Keratinocyte (primary cell): Measurements from ENCODE around the gene SLC9A3. TPM values are rescaled to one million over a fixed set of nuclear protein-coding genes. Genes with fewer than 3 reads are reported as not detected.

Source experiments
- DNase-seq: peaks from one replicate; pipeline ENCODE4 v3.0.0-alpha.2; 2011; ENCODE audit warnings: low read depth, missing footprints, low spot score
- FAIRE-seq: peaks from 2 replicates; lab custom pipeline; 2011; peaks lifted over from hg19 to GRCh38; lab: Jason Lieb, UNC
- H2AFZ ChIP-seq: 2 replicates; pipeline ENCODE4 v1.6.0; 2012; ENCODE audit warnings: low read length, control low read depth, inconsistent platforms; ENCODE audit not compliant: control insufficient read depth
- H3K27ac ChIP-seq: 2 replicates; pipeline ENCODE4 v1.5.1; 2011; ENCODE audit warnings: low read length; ENCODE audit not compliant: control insufficient read depth, insufficient read depth
- H3K27me3 ChIP-seq: 3 replicates; pipeline ENCODE4 v1.6.0; 2011; ENCODE audit warnings: low read length; ENCODE audit not compliant: control insufficient read depth, insufficient read depth; ENCODE audit errors: extremely low read depth
- H3K36me3 ChIP-seq, 2 experiments: 2 replicates in 1 of 2; 3 replicates in 1 of 2; pipeline ENCODE4 v1.5.1; 2011; ENCODE audit warnings: low read length in 2 of 2, mild to moderate bottlenecking in 1 of 2; ENCODE audit not compliant: control insufficient read depth in 2 of 2, insufficient read depth in 2 of 2; ENCODE audit errors: extremely low read depth in 1 of 2
- H3K4me1 ChIP-seq: 3 replicates; pipeline ENCODE4 v1.5.1; 2011; ENCODE audit warnings: low read length; ENCODE audit not compliant: control insufficient read depth, insufficient read depth; ENCODE audit errors: extremely low read depth
- H3K4me2 ChIP-seq: 3 replicates; pipeline ENCODE4 v1.6.0; 2011; ENCODE audit warnings: low read depth, low read length; ENCODE audit not compliant: control insufficient read depth, insufficient read depth; ENCODE audit errors: extremely low read depth
- H3K4me3 ChIP-seq, 3 experiments: fragments of 200-600 bp in 1 of 3; sonication (generic) in 1 of 3; 2 replicates in 2 of 3; 3 replicates in 1 of 3; pipeline ENCODE4 v1.5.1; 2011 to 2016; ENCODE audit warnings: low read length in 3 of 3, mild to moderate bottlenecking in 3 of 3, control low read depth in 2 of 3, inconsistent platforms in 1 of 3, low read depth in 1 of 3, mixed read lengths in 1 of 3, mixed run types in 1 of 3, moderate library complexity in 1 of 3; ENCODE audit not compliant: control insufficient read depth in 2 of 3, insufficient read depth in 2 of 3; ENCODE audit errors: extremely low read depth in 1 of 3
- H3K79me2 ChIP-seq: 2 replicates; pipeline ENCODE4 v1.6.0; 2012; ENCODE audit warnings: low read length; ENCODE audit not compliant: control insufficient read depth, insufficient read depth
- H3K9ac ChIP-seq: 3 replicates; pipeline ENCODE4 v1.6.0; 2011; ENCODE audit warnings: low read length; ENCODE audit not compliant: control insufficient read depth, insufficient read depth; ENCODE audit errors: extremely low read depth
- H3K9me1 ChIP-seq: 3 replicates; pipeline ENCODE4 v1.6.0; 2011; ENCODE audit warnings: low read length; ENCODE audit not compliant: control insufficient read depth, insufficient read depth; ENCODE audit errors: extremely low read depth
- H3K9me3 ChIP-seq: 2 replicates; pipeline ENCODE4 v1.5.1; 2012; ENCODE audit warnings: low read depth, low read length; ENCODE audit not compliant: control insufficient read depth
- H4K20me1 ChIP-seq: 3 replicates; pipeline ENCODE4 v1.6.0; 2011; ENCODE audit warnings: low read length; ENCODE audit not compliant: control insufficient read depth, insufficient read depth; ENCODE audit errors: extremely low read depth
- EZH2 ChIP-seq: IDR thresholded peaks from one replicate; pipeline ENCODE4 v1.6.1; 2012; ENCODE audit warnings: inconsistent platforms, mild to moderate bottlenecking, low read length, moderate library complexity
- dilution Hi-C: fragments of 300-500 bp; cut with MboI; formaldehyde crosslinking; loops from one replicate; pipeline ENCODE4 v1.7.0; 2020; ENCODE audit warnings: low sequenced_read_pairs; ENCODE audit not compliant: extremely low pct_ligation_motif_present
- polyA plus RNA-seq, 5 experiments: library from polyadenylated mRNA; depleted of rRNA in 3 of 5; stranded (reverse) in 3 of 5; stranded (forward) in 1 of 5; unstranded in 1 of 5; fragments of >200 nt; gene quantifications; 1 replicate in 1 of 5; 2 replicates in 3 of 5; 3 replicates in 1 of 5; pipeline versions ENCODE4 v1.2.1 to v1.2.3, GENCODE V29; 2011 to 2012; ENCODE audit warnings: missing spikeins in 2 of 5, low read depth in 1 of 5, low replicate concordance in 1 of 5
- TF ChIP-seq, protein P1 (sequence below), 3 experiments: IDR thresholded peaks in 1 of 3; conservative IDR thresholded peaks in 1 of 3; optimal IDR thresholded peaks in 1 of 3; 2 replicates in 2 of 3; 3 replicates in 1 of 3; pipeline versions ENCODE3 to v1.5.1; 2011; ENCODE audit warnings: low read length in 3 of 3, mild to moderate bottlenecking in 3 of 3, moderate library complexity in 2 of 3, control low read depth in 1 of 3, inconsistent platforms in 1 of 3; ENCODE audit not compliant: insufficient read depth in 2 of 3; ENCODE audit errors: extremely low read depth in 1 of 3

Gene SLC9A3
- polyA plus RNA-seq, 1 donor (not counting 4 experiments of a cell fraction or from before 2014, with no cell fraction given), result 0.55 TPM

GRCh38 chr5:489689-490080, 34.6 kb downstream of the SLC9A3 start:
- H3K9me3 ChIP-seq, result no peaks in the 10 kb centered on the region
- no peak for DNase-seq
- H3K9ac ChIP-seq, result no peak overlapping the region
- no peaks in the 10 kb centered on the region for H3K9me1 ChIP-seq
- TF ChIP-seq EZH2, result no peak
- TF ChIP-seq, protein P1, sequence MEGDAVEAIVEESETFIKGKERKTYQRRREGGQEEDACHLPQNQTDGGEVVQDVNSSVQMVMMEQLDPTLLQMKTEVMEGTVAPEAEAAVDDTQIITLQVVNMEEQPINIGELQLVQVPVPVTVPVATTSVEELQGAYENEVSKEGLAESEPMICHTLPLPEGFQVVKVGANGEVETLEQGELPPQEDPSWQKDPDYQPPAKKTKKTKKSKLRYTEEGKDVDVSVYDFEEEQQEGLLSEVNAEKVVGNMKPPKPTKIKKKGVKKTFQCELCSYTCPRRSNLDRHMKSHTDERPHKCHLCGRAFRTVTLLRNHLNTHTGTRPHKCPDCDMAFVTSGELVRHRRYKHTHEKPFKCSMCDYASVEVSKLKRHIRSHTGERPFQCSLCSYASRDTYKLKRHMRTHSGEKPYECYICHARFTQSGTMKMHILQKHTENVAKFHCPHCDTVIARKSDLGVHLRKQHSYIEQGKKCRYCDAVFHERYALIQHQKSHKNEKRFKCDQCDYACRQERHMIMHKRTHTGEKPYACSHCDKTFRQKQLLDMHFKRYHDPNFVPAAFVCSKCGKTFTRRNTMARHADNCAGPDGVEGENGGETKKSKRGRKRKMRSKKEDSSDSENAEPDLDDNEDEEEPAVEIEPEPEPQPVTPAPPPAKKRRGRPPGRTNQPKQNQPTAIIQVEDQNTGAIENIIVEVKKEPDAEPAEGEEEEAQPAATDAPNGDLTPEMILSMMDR (optimal IDR thresholded peaks at IDR 0.05 in 1 of 3, IDR thresholded peaks at IDR 0.05 in 1 of 3, conservative IDR thresholded peaks at IDR 0.05 in 1 of 3; ENCODE audit: extremely low read depth in 1 of 3, insufficient read depth in 2 of 3, low read length in 3 of 3), result no peak
- no peak for FAIRE-seq
- no peaks in the 10 kb centered on the region for H4K20me1 ChIP-seq
- dilution Hi-C loops, result no loop called here
- no peak overlapping the region for H2AFZ ChIP-seq
- H3K4me1 ChIP-seq, result no peaks in the 10 kb centered on the region
- H3K36me3 ChIP-seq, result no peaks in the 10 kb centered on the region
- no peaks in the 10 kb centered on the region for H3K79me2 ChIP-seq
- no peak overlapping the region for H3K4me3 ChIP-seq
- peaks cover 19% of the 10 kb centered on the region for H3K27me3 ChIP-seq
- H3K27ac ChIP-seq, result no peak overlapping the region
- H3K4me2 ChIP-seq, result no peak overlapping the region

GRCh38 chr5:488744-489688, 35.2 kb downstream of the SLC9A3 start:
- Histone ChIP-seq H3K9me3 (no peaks in the 10 kb centered on the region), H3K27ac (no peak overlapping the region), H3K36me3 (no peaks in the 10 kb centered on the region), H3K4me3 (no peak overlapping the region), H4K20me1 (no peaks in the 10 kb centered on the region), H3K79me2 (no peaks in the 10 kb centered on the region), H3K27me3 (peaks cover 23% of the 10 kb centered on the region), H3K4me2 (no peak overlapping the region), H3K9ac (no peak overlapping the region), H3K9me1 (no peaks in the 10 kb centered on the region), H2AFZ (no peak overlapping the region), H3K4me1 (no peaks in the 10 kb centered on the region)
- TF ChIP-seq EZH2, result no peak
- TF ChIP-seq, protein P1 (optimal IDR thresholded peaks at IDR 0.05 in 1 of 3, IDR thresholded peaks at IDR 0.05 in 1 of 3, conservative IDR thresholded peaks at IDR 0.05 in 1 of 3; ENCODE audit: extremely low read depth in 1 of 3, insufficient read depth in 2 of 3, low read length in 3 of 3), result no peak
- FAIRE-seq (no peak), DNase-seq (no peak)
- dilution Hi-C loops, result no loop called here
